B cell (primary cell): ENCODE measurements around the gene GET4.

Experiments
- CTCF ChIP-seq: fragments of 200-600 bp; IDR thresholded peaks from one replicate; pipeline ENCODE4 v1.8.0; 2022; ENCODE audit warnings: antibody characterized with exemption, mild to moderate bottlenecking
- EZH2 ChIP-seq: IDR thresholded peaks from 2 replicates; pipeline ENCODE4 v1.6.1; 2012; ENCODE audit warnings: borderline replicate concordance, low read depth, mild to moderate bottlenecking, moderate library complexity, low read length; ENCODE audit not compliant: insufficient read depth, poor library complexity, severe bottlenecking

DNA sequence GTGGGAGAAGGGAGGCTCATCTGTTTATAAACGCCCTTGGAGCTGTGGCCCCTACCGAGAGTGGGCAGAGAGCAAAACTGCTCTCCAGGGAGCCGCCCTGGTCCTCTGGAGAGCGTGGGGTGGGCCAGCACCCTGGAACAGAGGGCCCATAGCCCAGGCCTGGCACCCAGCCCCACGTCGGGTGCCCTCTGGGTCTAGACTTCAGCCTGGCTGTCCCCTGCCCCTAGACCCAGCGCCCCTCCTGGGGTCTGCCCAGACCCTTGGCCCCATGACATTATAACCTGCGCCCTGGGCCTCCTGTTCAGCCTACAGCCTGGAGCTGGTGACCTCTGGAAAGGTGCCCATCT, 24.7 kb downstream of the GET4 start:
- TF ChIP-seq CTCF (no peak), EZH2 (no peak)
